Tibial artery (tissue), 4 donors: ENCODE data around the gene HPCAL1.
A peak's percentile ranks its signal among the peaks of the same experiment; 100 is the strongest.

Source experiments
- DNase-seq, 2 donors: peaks; one replicate each; pipeline ENCODE4 v3.0.0-alpha.2; 2019
- H3K27ac ChIP-seq, 2 donors: fragments of 200-600 bp; sonication (generic) in 1 of 2; 1 replicate in 1 of 2; 2 replicates in 1 of 2; pipeline ENCODE4 v1.5.1; 2018 to 2019; ENCODE audit warnings: mild to moderate bottlenecking in 1 of 2
- H3K27me3 ChIP-seq, 2 donors: fragments of 200-600 bp; sonication (generic) in 1 of 2; one replicate each; pipeline versions ENCODE4 v1.5.1 to v1.6.0; 2016 to 2019
- H3K36me3 ChIP-seq, 3 donors: fragments of 200-600 bp; sonication (generic) in 2 of 3; one replicate each; pipeline ENCODE4 v1.5.1; 2016 to 2019; ENCODE audit warnings: mild to moderate bottlenecking in 2 of 3
- H3K4me1 ChIP-seq, 4 donors: fragments of 200-600 bp; sonication (generic) in 2 of 4; 1 replicate in 3 of 4; 2 replicates in 1 of 4; pipeline ENCODE4 v1.5.1; 2016 to 2019
- H3K4me3 ChIP-seq, 2 donors: fragments of 200-600 bp; sonication (generic) in 1 of 2; 1 replicate in 1 of 2; 2 replicates in 1 of 2; pipeline ENCODE4 v1.5.1; 2018 to 2019; ENCODE audit warnings: mild to moderate bottlenecking in 2 of 2
- H3K9me3 ChIP-seq, 3 donors: fragments of 200-600 bp; sonication (generic) in 1 of 3; one replicate each; pipeline ENCODE4 v1.5.1; 2016 to 2019
- CTCF ChIP-seq, 2 experiments: fragments of 200-600 bp in 1 of 2; fragments of 450-650 bp in 1 of 2; IDR thresholded peaks; one replicate each; pipeline ENCODE4 v1.5.1; 2017 to 2019; ENCODE audit warnings: antibody characterized with exemption in 2 of 2, mild to moderate bottlenecking in 1 of 2, moderate library complexity in 1 of 2
- intact Hi-C: fragments of 100-400 bp; cut with DNase I; formaldehyde crosslinking; loops from one replicate; pipeline ENCODE4 v1.15.0; 2023; ENCODE audit warnings: low total_unique reads

HPCAL1 gene

GRCh38 chr2:10267036-10267435 lies 35.7 kb upstream of the HPCAL1 start:
- H3K9me3 ChIP-seq, result no peaks in the 10 kb centered on the region
- no peak overlapping the region for H3K4me3 ChIP-seq
- no peak overlapping the region for H3K27ac ChIP-seq
- intact Hi-C loops, result no loop called here
- H3K27me3 ChIP-seq, result no peaks in the 10 kb centered on the region
- DNase-seq, result peak; percentile 2 to 25
- no peaks in the 10 kb centered on the region for H3K36me3 ChIP-seq
- no peak for TF ChIP-seq CTCF (IDR thresholded peaks at IDR 0.05)
- peaks cover 0 to 24% (median 3%) of the 10 kb centered on the region in 4 donors for H3K4me1 ChIP-seq

GRCh38 chr2:10267551-10268465 lies 34.9 kb upstream of the HPCAL1 start:
- no peaks in the 10 kb centered on the region for H3K27me3 ChIP-seq
- no peak for TF ChIP-seq CTCF (IDR thresholded peaks at IDR 0.05)
- intact Hi-C loops, result no loop called here
- DNase-seq, result peak; percentile 15 to 56
- no peaks in the 10 kb centered on the region for H3K36me3 ChIP-seq
- H3K4me3 ChIP-seq, result no peak overlapping the region
- H3K4me1 ChIP-seq, result peaks cover 0 to 24% (median 3%) of the 10 kb centered on the region in 4 donors
- H3K27ac ChIP-seq, result no peak overlapping the region
- no peaks in the 10 kb centered on the region for H3K9me3 ChIP-seq

DNA sequence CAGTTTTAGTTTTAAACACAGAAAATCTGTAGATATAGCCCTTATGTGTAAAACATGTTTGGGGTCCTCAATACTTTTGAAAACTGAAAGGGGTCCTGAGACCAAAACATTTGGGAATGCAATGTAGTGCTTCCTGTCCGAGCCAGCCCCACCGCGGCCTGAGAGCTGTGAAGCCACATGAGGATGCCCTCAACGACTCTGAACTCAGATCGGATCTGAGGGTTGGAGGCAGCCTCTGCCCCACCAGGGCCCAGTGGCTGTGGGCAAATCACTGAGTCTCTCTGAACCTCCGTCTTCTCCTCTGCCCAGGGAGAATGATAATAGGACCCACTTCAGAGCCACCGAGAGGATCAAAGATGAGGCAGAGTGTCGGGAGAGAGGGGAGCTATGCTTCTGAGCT lies 33.4 kb upstream of the HPCAL1 start:
- Histone ChIP-seq H3K9me3 (no peaks in the 10 kb centered on the region), H3K27me3 (no peaks in the 10 kb centered on the region), H3K4me1 (peaks cover 0 to 24% (median 3%) of the 10 kb centered on the region in 4 donors), H3K36me3 (no peaks in the 10 kb centered on the region), H3K27ac (no peak overlapping the region), H3K4me3 (no peak overlapping the region)
- DNase-seq, result no peak
- intact Hi-C loops, result no loop called here
- TF ChIP-seq CTCF (IDR thresholded peaks at IDR 0.05), result no peak

- Histone ChIP-seq H3K27ac (no peak overlapping the region), H3K27me3 (no peaks in the 10 kb centered on the region), H3K4me3 (no peak overlapping the region), H3K9me3 (no peaks in the 10 kb centered on the region), H3K36me3 (no peaks in the 10 kb centered on the region), H3K4me1 (peaks cover 0 to 24% (median 3%) of the 10 kb centered on the region in 4 donors)
- peak in 1 of 2 donors; percentile 63 for DNase-seq
- no peak for TF ChIP-seq CTCF (IDR thresholded peaks at IDR 0.05)
- intact Hi-C loops, result no loop called here
Measured at GRCh38 chr2:10269711-10270610, 32.7 kb upstream of the HPCAL1 start.

DNA sequence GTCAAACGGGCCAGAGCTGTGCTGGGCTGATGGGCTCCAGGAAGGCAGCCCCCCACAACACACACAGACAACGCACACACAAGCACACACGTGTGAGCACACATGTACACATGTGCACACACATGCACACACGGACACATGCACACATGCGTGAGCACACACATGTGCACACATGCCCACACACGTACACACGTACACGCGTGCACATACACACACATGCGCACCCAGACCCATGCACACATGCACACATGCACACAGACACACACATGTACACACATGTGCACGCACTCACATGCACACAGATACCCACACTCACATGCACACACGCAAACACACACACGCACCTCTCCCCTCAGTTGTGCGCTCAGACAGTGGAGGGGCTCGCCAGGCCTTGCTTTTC lies 31.2 kb upstream of the HPCAL1 start:
- Histone ChIP-seq H3K27ac (no peak overlapping the region), H3K4me3 (no peak overlapping the region), H3K27me3 (no peaks in the 10 kb centered on the region), H3K9me3 (no peaks in the 10 kb centered on the region), H3K4me1 (peaks cover 0 to 14% (median 3%) of the 10 kb centered on the region in 4 donors), H3K36me3 (no peaks in the 10 kb centered on the region)
- DNase-seq, result no peak
- intact Hi-C loops, result no loop called here
- no peak for TF ChIP-seq CTCF (IDR thresholded peaks at IDR 0.05)
